Measurements from ENCODE around the gene SPNS3. TPM values are rescaled to one million over a fixed set of nuclear protein-coding genes. Genes with fewer than 3 reads are reported as not detected.

Gene SPNS3
- total and polyA plus RNA-seq, 2 donors (not counting 3 experiments of a cell fraction or from before 2014, with no cell fraction given) = 0.18 to 0.66 TPM

DNA sequence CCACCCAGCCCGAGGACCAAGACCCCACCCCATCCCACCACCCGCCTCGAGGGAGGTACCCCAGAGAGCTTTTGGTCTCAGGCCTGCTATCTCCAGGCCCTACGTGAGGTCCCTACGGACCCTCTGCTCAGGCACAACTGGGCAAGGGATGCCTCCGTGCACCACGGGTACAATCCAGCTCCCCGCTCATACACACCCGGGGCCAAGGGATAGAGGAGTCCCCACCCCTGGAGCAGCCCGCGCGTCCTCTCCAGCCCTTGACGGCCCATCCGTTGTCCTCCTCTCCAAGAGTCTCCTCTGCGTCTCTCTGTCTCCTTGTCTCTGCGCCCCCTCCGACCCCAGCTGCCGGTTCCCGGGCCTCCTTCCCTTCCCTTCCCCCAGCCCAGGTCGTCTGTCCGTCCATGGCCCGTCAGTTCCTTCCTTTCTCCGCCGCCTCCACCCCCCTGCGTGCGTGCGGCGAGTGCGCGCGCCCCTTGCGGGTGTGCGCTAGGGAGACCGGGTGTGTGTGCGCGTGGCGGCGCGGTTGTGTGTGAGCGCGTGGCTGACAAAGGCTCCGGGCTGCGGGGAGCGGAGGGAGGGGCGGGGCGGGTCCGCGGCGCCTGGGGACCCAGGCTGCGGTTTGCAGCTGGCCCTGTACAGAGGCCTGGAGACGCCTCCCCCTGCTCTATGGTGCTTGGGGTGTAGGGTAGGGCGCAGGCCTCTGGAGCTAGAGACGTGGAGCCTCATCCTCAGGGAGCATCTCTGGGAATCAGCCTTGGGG is 65.9 kb downstream of the SPNS3 start:
- TF ChIP-seq POLR2A (IDR thresholded peaks at IDR 0.05; ENCODE audit: low read depth, low read length) = no peak
- TF ChIP-seq POLR2AphosphoS5 (IDR thresholded peaks at IDR 0.05; ENCODE audit: insufficient read depth, low read depth, low read length) = peak; percentile 51
- no peak for TF ChIP-seq JUN (IDR thresholded peaks at IDR 0.05; ENCODE audit: borderline replicate concordance, insufficient read depth, insufficient read length, low read depth)
- TF ChIP-seq MAX (IDR thresholded peaks at IDR 0.05; ENCODE audit: insufficient read depth, insufficient read length) = peak; percentile 41
- no peak for TF ChIP-seq GATA2 (IDR thresholded peaks at IDR 0.05; ENCODE audit: insufficient read depth, insufficient read length, low read depth, low read length)
- no peak for TF ChIP-seq FOS (IDR thresholded peaks at IDR 0.05; ENCODE audit: borderline replicate concordance, insufficient read depth, low read length)
- TF ChIP-seq MYC (IDR thresholded peaks at IDR 0.05; ENCODE audit: low read depth, low read length) = no peak
- TF ChIP-seq EZH2 (IDR thresholded peaks at IDR 0.05; ENCODE audit: borderline replicate concordance, low read depth, low read length, severe bottlenecking) = no peak
- peak in 1 of 2 donors; percentile 21 for TF ChIP-seq CTCF (IDR thresholded peaks at IDR 0.05; ENCODE audit: extremely low read depth in 1 of 2, insufficient read depth in 1 of 2, low read depth in 1 of 2, low read length in 2 of 2)
- no peaks in the 10 kb centered on the region for H3K9me3 ChIP-seq (replicated peaks; ENCODE audit: control insufficient read depth, insufficient read depth, low read length)
- BruUV-seq (replicated peaks) = no TSS peak
- CTCF ChIA-PET = interaction anchor here (0.8 to 3.9 kb wide), 10 partner anchors 9 to 79 kb away, joined by 3 to 31 read pairs (median 4); no protein-coding TSS in a partner anchor
- H4K20me1 ChIP-seq (replicated peaks; ENCODE audit: control insufficient read depth, extremely low read depth, insufficient read depth, low read length) = no peaks in the 10 kb centered on the region
- H3K4me2 ChIP-seq (ENCODE audit: insufficient read depth, low read length) = peak overlapping the region; percentile 44
- POLR2A ChIA-PET = interaction anchor here (2.4 kb wide), 1 partner anchor 39 kb away, joined by 8 read pairs; no protein-coding TSS in a partner anchor
- H3K36me3 ChIP-seq (ENCODE audit: control insufficient read depth in 2 of 2, extremely low read depth in 1 of 2, insufficient read depth in 2 of 2, low read length in 2 of 2) = peaks cover 0 to 4% of the 10 kb centered on the region in 2 experiments
- intact Hi-C loops (cut with micrococcal nuclease) (loop anchor here (2.0 kb wide), 1 partner anchor 71 kb away; no protein-coding TSS in a partner anchor), dilution Hi-C loops (cut with MboI; ENCODE audit: extremely low pct_ligation_motif_present, low sequenced_read_pairs) (no loop called here)
- FAIRE-seq (no peak), DNase-seq (ENCODE audit: low read depth, low spot score) (peak; percentile 69)
- H3K27me3 ChIP-seq (ENCODE audit: control insufficient read depth in 2 of 2, insufficient read depth in 2 of 2, low read length in 2 of 2) = no peaks in the 10 kb centered on the region
- H3K9me1 ChIP-seq (replicated peaks; ENCODE audit: control insufficient read depth, extremely low read depth, insufficient read depth, low read length) = no peaks in the 10 kb centered on the region
- no peaks in the 10 kb centered on the region for H3K79me2 ChIP-seq (ENCODE audit: control insufficient read depth, insufficient read depth, low read length)
- H3K4me1 ChIP-seq (ENCODE audit: control insufficient read depth, extremely low read depth, insufficient read depth, low read length) = peaks cover 28% of the 10 kb centered on the region
- H3K4me3 ChIP-seq (replicated peaks in 1 of 3; ENCODE audit: insufficient read depth in 1 of 3, low read depth in 1 of 3, low read length in 3 of 3) = peak overlapping the region; percentile 19 to 84 (median 50)
- peak overlapping the region; percentile 35 for H3K9ac ChIP-seq (replicated peaks; ENCODE audit: extremely low read depth, insufficient read depth, low read length)
- H3K27ac ChIP-seq (ENCODE audit: insufficient read depth, low read depth, low read length) = peak overlapping the region; percentile 12
- peak overlapping the region; percentile 33 for H2AFZ ChIP-seq (ENCODE audit: low read depth, low read length)

Measured in endothelial cell of umbilical vein (primary cell).